B cell (primary cell): ENCODE data around the gene AXIN1. TPM values are rescaled to one million over a fixed set of nuclear protein-coding genes. Genes with fewer than 3 reads are reported as not detected.

ENCODE experiments used
- ATAC-seq: fragments of 200-7000 bp; cut with Tn5 transposase; one replicate; pipeline ENCODE4 v1.10.0; 2021; ENCODE audit warnings: low read depth, mild to moderate bottlenecking, moderate number of reproducible peaks, moderate library complexity
- CTCF ChIA-PET: fragments of 350-600 bp; sonication (Branson Sonifier 250); formaldehyde crosslinking; loops from one replicate; lab custom pipeline; 2021; ENCODE audit warnings: antibody characterized with exemption, inconsistent platforms; lab: Charles Lee
- POLR2A ChIA-PET: fragments of 350-600 bp; sonication (Branson Sonifier 250); formaldehyde crosslinking; loops from one replicate; lab custom pipeline; 2021; ENCODE audit warnings: antibody characterized with exemption; lab: Charles Lee
- DNase-seq: peaks from one replicate; pipeline ENCODE4 v3.0.0; 2013
- H2AFZ ChIP-seq: 2 replicates; pipeline ENCODE4 v1.6.1; 2012; ENCODE audit warnings: mild to moderate bottlenecking, low read depth, low read length; ENCODE audit not compliant: insufficient read depth, poor library complexity, severe bottlenecking
- H3K27ac ChIP-seq, 2 donors: 1 replicate in 1 of 2; 2 replicates in 1 of 2; pipeline ENCODE4 v1.5.1; 2012 to 2013; ENCODE audit warnings: low read length in 2 of 2, mild to moderate bottlenecking in 2 of 2, moderate library complexity in 1 of 2
- H3K27me3 ChIP-seq, 4 experiments: fragments of 200-600 bp in 1 of 4; sonication (generic) in 1 of 4; replicated peaks in 1 of 4; 1 replicate in 2 of 4; 2 replicates in 2 of 4; pipeline versions ENCODE4 v1.6.1 to v1.7.0; 2013 to 2016; ENCODE audit warnings: low read length in 3 of 4, mild to moderate bottlenecking in 2 of 4, mixed read lengths in 1 of 4, moderate library complexity in 1 of 4; ENCODE audit not compliant: insufficient read depth in 4 of 4, control insufficient read depth in 3 of 4; ENCODE audit errors: control extremely low read depth in 1 of 4
- H3K36me3 ChIP-seq, 2 experiments: replicated peaks in 1 of 2; 1 replicate in 1 of 2; 2 replicates in 1 of 2; pipeline versions ENCODE4 v1.6.1 to v1.7.1; 2013; ENCODE audit warnings: low read length in 1 of 2; ENCODE audit not compliant: insufficient read depth in 2 of 2, control insufficient read depth in 1 of 2; ENCODE audit errors: control extremely low read depth in 1 of 2, extremely low read depth in 1 of 2
- H3K4me1 ChIP-seq, 2 donors: fragments of 200-600 bp in 1 of 2; sonication (generic) in 1 of 2; 1 replicate in 1 of 2; 2 replicates in 1 of 2; pipeline versions ENCODE4 v1.5.1 to v1.6.1; 2013 to 2017; ENCODE audit warnings: low read length in 2 of 2; ENCODE audit not compliant: control insufficient read depth in 2 of 2, insufficient read depth in 2 of 2
- H3K4me2 ChIP-seq: replicated peaks from 2 replicates; pipeline ENCODE3; 2012; ENCODE audit warnings: mild to moderate bottlenecking, low read depth, low read length; ENCODE audit not compliant: poor library complexity, severe bottlenecking
- H3K4me3 ChIP-seq, 5 experiments: fragments of 200-600 bp in 1 of 5; sonication (generic) in 1 of 5; 1 replicate in 3 of 5; 2 replicates in 2 of 5; pipeline versions ENCODE4 v1.5.1 to v1.7.0; 2011 to 2016; ENCODE audit warnings: low read length in 4 of 5, mild to moderate bottlenecking in 4 of 5, low read depth in 2 of 5, control low read depth in 1 of 5, moderate library complexity in 1 of 5; ENCODE audit not compliant: insufficient read depth in 1 of 5; ENCODE audit errors: control extremely low read depth in 1 of 5, extremely low read depth in 1 of 5
- H3K79me2 ChIP-seq: fragments of 200-600 bp; sonication (generic); one replicate; pipeline ENCODE4 v1.6.0; 2016; ENCODE audit warnings: low read length; ENCODE audit not compliant: control insufficient read depth, insufficient read depth
- H3K9ac ChIP-seq: fragments of 200-600 bp; sonication (generic); 2 replicates; pipeline ENCODE4 v1.6.1; 2017; ENCODE audit warnings: mild to moderate bottlenecking, low read length, moderate library complexity
- H3K9me3 ChIP-seq, 3 donors: one replicate each; pipeline versions ENCODE4 v1.6.1 to v1.7.1; 2013; ENCODE audit warnings: low read length in 2 of 3; ENCODE audit not compliant: control insufficient read depth in 2 of 3, insufficient read depth in 1 of 3; ENCODE audit errors: control extremely low read depth in 1 of 3
- H4K20me1 ChIP-seq: 2 replicates; pipeline ENCODE4 v1.6.0; 2012; ENCODE audit warnings: mild to moderate bottlenecking, low read length; ENCODE audit not compliant: insufficient read depth, control insufficient read depth, poor library complexity, severe bottlenecking
- H3K27ac Mint-ChIP-seq: one replicate; pipeline ENCODE4 v1.8.0; 2021; ENCODE audit warnings: mixed read lengths
- H3K27me3 Mint-ChIP-seq: one replicate; pipeline ENCODE4 v1.8.0; 2021; ENCODE audit warnings: mixed read lengths
- H3K4me1 Mint-ChIP-seq: one replicate; pipeline ENCODE4 v1.8.0; 2021; ENCODE audit warnings: mixed read lengths
- H3K4me3 Mint-ChIP-seq: one replicate; pipeline ENCODE4 v1.8.0; 2021; ENCODE audit warnings: mixed read lengths
- H3K9me3 Mint-ChIP-seq: one replicate; pipeline ENCODE4 v1.8.0; 2022; ENCODE audit warnings: mixed read lengths; ENCODE audit not compliant: insufficient read depth
- CTCF ChIP-seq: fragments of 200-600 bp; IDR thresholded peaks from one replicate; pipeline ENCODE4 v1.8.0; 2022; ENCODE audit warnings: antibody characterized with exemption, mild to moderate bottlenecking
- EZH2 ChIP-seq: IDR thresholded peaks from 2 replicates; pipeline ENCODE4 v1.6.1; 2012; ENCODE audit warnings: borderline replicate concordance, low read depth, mild to moderate bottlenecking, moderate library complexity, low read length; ENCODE audit not compliant: insufficient read depth, poor library complexity, severe bottlenecking
- WGBS: methylation state at CpG from one replicate; pipeline ENCODE4 v1.1.5; 2013; ENCODE audit warnings: missing lambda C conversion rate; ENCODE audit not compliant: insufficient coverage; 5-methylcytosine and 5-hydroxymethylcytosine counted together
- intact Hi-C: fragments of 100-400 bp; cut with micrococcal nuclease; formaldehyde crosslinking; loops from one replicate; pipeline ENCODE4 v1.10.0; 2022
- polyA plus RNA-seq: library from polyadenylated mRNA; depleted of rRNA; stranded (reverse); fragments of >200 nt; gene quantifications from 2 replicates; pipeline ENCODE4 v1.2.3, GENCODE V29; 2012
- total RNA-seq, 2 donors: library from RNA; stranded (reverse); fragments of 120-200 nt in 1 of 2; gene quantifications; 1 replicate in 1 of 2; 2 replicates in 1 of 2; pipeline versions ENCODE4 v1.2.3 to v1.2.4, GENCODE V29; 2013 to 2022

The AXIN1 gene
- total and polyA plus RNA-seq, 2 donors (not counting 1 experiment from before 2014, with no cell fraction given) = 39.0 to 40.8 TPM

GRCh38 chr16:401468-402348 lies 49.2 kb upstream of the AXIN1 start, which contains the start of gene DECR2:
DECR2 (plus strand) TSS chr16:401885; CDS start chr16:401964, 79 bp downstream.
- H3K9me3 Mint-ChIP-seq = no peaks in the 10 kb centered on the region
- H3K4me3 Mint-ChIP-seq = peak within 1 kb of the TSS; percentile 99
- DNase-seq (peak; percentile 94), ATAC-seq (peak; percentile 82)
- Histone ChIP-seq H3K27ac (peak within 1 kb of the TSS; percentile 78 to 90), H3K9me3 (peaks cover 0 to under 1% (median 0%) of the 10 kb centered on the region in 3 donors), H4K20me1 (peaks cover 7% of the 10 kb centered on the region), H3K4me2 (peak within 1 kb of the TSS; percentile 79), H3K9ac (peak within 1 kb of the TSS; percentile 95), H3K4me1 (peaks cover 13 to 20% of the 10 kb centered on the region in 2 donors), H2AFZ (peak within 1 kb of the TSS; percentile 93), H3K27me3 (no peaks in the 10 kb centered on the region), H3K4me3 (peak within 1 kb of the TSS; percentile 57 to 94 (median 91)), H3K79me2 (no peaks in the 10 kb centered on the region), H3K36me3 (peaks cover 0 to 6% of the 10 kb centered on the region in 2 experiments)
- 1% methylated on average over 90 of the region's 91 CpGs for WGBS
- CTCF ChIA-PET = interaction anchor here (0.6 to 2.8 kb wide), 10 partner anchors 9 to 1381 kb away, joined by 3 to 19 read pairs (median 3); partner anchors contain the start of genes AXIN1, MRPL28, NUBP2 and RAB11FIP3
- H3K4me1 Mint-ChIP-seq = peaks cover 14% of the 10 kb centered on the region
- H3K27me3 Mint-ChIP-seq = no peaks in the 10 kb centered on the region
- POLR2A ChIA-PET = interaction anchor here (0.5 to 2.6 kb wide), 9 partner anchors 10 to 262 kb away, joined by 3 to 24 read pairs (median 8); partner anchors contain the start of genes AXIN1, CAPN15, MRPL28 and PGAP6
- peak within 1 kb of the TSS; percentile 100 for H3K27ac Mint-ChIP-seq
- intact Hi-C loops = loop anchor here (1.0 to 5.0 kb wide), 5 partner anchors 24 to 1211 kb away; partner anchors contain the start of genes CRAMP1, IFT140, MRPL28 and RAB11FIP3
- TF ChIP-seq EZH2 = no peak
- TF ChIP-seq CTCF = peak; percentile 76
